ENCODE measurements around the gene ROR2.

ROR2 gene

GRCh38 chr9:91948101-91948596 lies 1.9 kb downstream of the ROR2 start:
- DNase-seq = no peak

- DNase-seq = no peak
Measured at GRCh38 chr9:91946653-91947488, 3.2 kb downstream of the ROR2 start.

- no peak for DNase-seq
Measured at GRCh38 chr9:91946196-91946595, 3.8 kb downstream of the ROR2 start.

- DNase-seq = no peak
Measured at GRCh38 chr9:91945277-91946085, 4.5 kb downstream of the ROR2 start.

GRCh38 chr9:91944711-91945110 lies 5.3 kb downstream of the ROR2 start:
- no peak for DNase-seq

GRCh38 chr9:91943478-91944470 lies 6.3 kb downstream of the ROR2 start:
- no peak for DNase-seq

- DNase-seq = no peak
Measured at GRCh38 chr9:91942201-91942600, 7.8 kb downstream of the ROR2 start.

- no peak for DNase-seq
Measured at GRCh38 chr9:91939978-91940377, 10.1 kb downstream of the ROR2 start.

GRCh38 chr9:91937727-91938126 lies 12.3 kb downstream of the ROR2 start:
- DNase-seq = no peak

GRCh38 chr9:91937056-91937455 lies 13.0 kb downstream of the ROR2 start:
- no peak for DNase-seq

- DNase-seq = no peak
Measured at GRCh38 chr9:91935805-91936514, 14.1 kb downstream of the ROR2 start.

- no peak for DNase-seq
Measured at GRCh38 chr9:91935066-91935749, 14.8 kb downstream of the ROR2 start.

- DNase-seq = no peak
Measured at GRCh38 chr9:91934654-91935053, 15.4 kb downstream of the ROR2 start.

- no peak for DNase-seq
Measured at GRCh38 chr9:91933556-91934352, 16.3 kb downstream of the ROR2 start.

GRCh38 chr9:91930475-91930874 lies 19.6 kb downstream of the ROR2 start:
- no peak for DNase-seq

GRCh38 chr9:91929331-91929730 lies 20.7 kb downstream of the ROR2 start:
- DNase-seq = no peak

GRCh38 chr9:91927922-91928510 lies 22.0 kb downstream of the ROR2 start:
- DNase-seq = no peak

- no peak for DNase-seq
Measured at GRCh38 chr9:91924090-91924489, 25.9 kb downstream of the ROR2 start.

GRCh38 chr9:91923145-91923544 lies 26.9 kb downstream of the ROR2 start:
- no peak for DNase-seq

GRCh38 chr9:91921371-91921770 lies 28.7 kb downstream of the ROR2 start:
- DNase-seq = no peak

Data from activated CD4-positive, alpha-beta T cell treated with anti-CD3 and anti-CD28 coated beads, Interleukin-2, amount 50 U/mL, for 16 hours (primary cell).